Fibroblast of lung (primary cell): Measurements from ENCODE around the gene PGLYRP4. TPM values are rescaled to one million over a fixed set of nuclear protein-coding genes. Genes with fewer than 3 reads are reported as not detected.

ENCODE experiments used
- DNase-seq, 2 donors: peaks; one replicate each; pipeline versions ENCODE4 v3.0.0 to v3.0.0-alpha.2; 2010; ENCODE audit warnings: low read depth in 2 of 2
- H2AFZ ChIP-seq: 2 replicates; pipeline ENCODE4 v1.5.1; 2012; ENCODE audit warnings: low read length, control low read depth, inconsistent platforms
- H3K27ac ChIP-seq: 2 replicates; pipeline ENCODE4 v1.5.1; 2011; ENCODE audit warnings: low read length, control low read depth; ENCODE audit not compliant: insufficient read depth
- H3K27me3 ChIP-seq: 2 replicates; pipeline ENCODE4 v1.5.1; 2011; ENCODE audit warnings: mild to moderate bottlenecking, low read length; ENCODE audit not compliant: control insufficient read depth, insufficient read depth
- H3K36me3 ChIP-seq: 2 replicates; pipeline ENCODE4 v1.5.1; 2011; ENCODE audit warnings: low read length; ENCODE audit not compliant: control insufficient read depth, insufficient read depth
- H3K4me1 ChIP-seq: 2 replicates; pipeline ENCODE4 v1.5.1; 2011; ENCODE audit warnings: low read length; ENCODE audit not compliant: control insufficient read depth, insufficient read depth; ENCODE audit errors: extremely low read depth
- H3K4me2 ChIP-seq: 2 replicates; pipeline ENCODE4 v1.5.1; 2011; ENCODE audit warnings: low read length, control low read depth; ENCODE audit not compliant: insufficient read depth; ENCODE audit errors: extremely low read depth
- H3K4me3 ChIP-seq, 4 experiments: fragments of 200-600 bp in 1 of 4; sonication (generic) in 1 of 4; replicated peaks in 1 of 4; 2 replicates each; pipeline ENCODE4 v1.5.1; 2011 to 2016; ENCODE audit warnings: low read length in 4 of 4, low read depth in 3 of 4, mild to moderate bottlenecking in 3 of 4, control low read depth in 2 of 4, inconsistent platforms in 1 of 4, mixed read lengths in 1 of 4; ENCODE audit not compliant: insufficient read depth in 1 of 4; ENCODE audit errors: control extremely low read depth in 1 of 4
- H3K79me2 ChIP-seq: 2 replicates; pipeline ENCODE4 v1.5.1; 2012; ENCODE audit warnings: mild to moderate bottlenecking, low read length, inconsistent platforms; ENCODE audit not compliant: control insufficient read depth, insufficient read depth
- H3K9ac ChIP-seq: 2 replicates; pipeline ENCODE4 v1.5.1; 2011; ENCODE audit warnings: mild to moderate bottlenecking, low read length, control low read depth; ENCODE audit not compliant: insufficient read depth
- H3K9me3 ChIP-seq: 2 replicates; pipeline ENCODE4 v1.5.1; 2012; ENCODE audit warnings: low read depth, low read length; ENCODE audit not compliant: control insufficient read depth, insufficient read depth
- H4K20me1 ChIP-seq: 2 replicates; pipeline ENCODE4 v1.5.1; 2011; ENCODE audit warnings: low read length; ENCODE audit not compliant: control insufficient read depth, insufficient read depth; ENCODE audit errors: extremely low read depth
- EZH2 ChIP-seq: IDR thresholded peaks from 2 replicates; pipeline ENCODE4 v1.5.1; 2012; ENCODE audit warnings: low read length, control low read depth, mild to moderate bottlenecking; ENCODE audit errors: missing control alignments
- polyA plus RNA-seq, 2 donors: library from polyadenylated mRNA; depleted of rRNA in 1 of 2; stranded (reverse) in 1 of 2; unstranded in 1 of 2; fragments of >200 nt; gene quantifications; 2 replicates each; pipeline ENCODE4 v1.2.1, GENCODE V29; 2011 to 2012; ENCODE audit warnings: missing spikeins in 1 of 2
- total RNA-seq: library from RNA; depleted of rRNA; stranded (reverse); fragments of >200 nt; gene quantifications from 2 replicates; pipeline ENCODE4 v1.2.1, GENCODE V29; 2014
- TF ChIP-seq, protein P1 (sequence below), 2 donors: IDR thresholded peaks in 1 of 2; conservative IDR thresholded peaks in 1 of 2; 1 replicate in 1 of 2; 2 replicates in 1 of 2; pipeline ENCODE4 v1.5.1; 2011 to 2012; ENCODE audit warnings: low read length in 2 of 2, control low read depth in 1 of 2, inconsistent platforms in 1 of 2, low read depth in 1 of 2, mild to moderate bottlenecking in 1 of 2

Gene PGLYRP4
- total and polyA plus RNA-seq, 2 donors (not counting 1 experiment from before 2014, with no cell fraction given): not detected

DNA sequence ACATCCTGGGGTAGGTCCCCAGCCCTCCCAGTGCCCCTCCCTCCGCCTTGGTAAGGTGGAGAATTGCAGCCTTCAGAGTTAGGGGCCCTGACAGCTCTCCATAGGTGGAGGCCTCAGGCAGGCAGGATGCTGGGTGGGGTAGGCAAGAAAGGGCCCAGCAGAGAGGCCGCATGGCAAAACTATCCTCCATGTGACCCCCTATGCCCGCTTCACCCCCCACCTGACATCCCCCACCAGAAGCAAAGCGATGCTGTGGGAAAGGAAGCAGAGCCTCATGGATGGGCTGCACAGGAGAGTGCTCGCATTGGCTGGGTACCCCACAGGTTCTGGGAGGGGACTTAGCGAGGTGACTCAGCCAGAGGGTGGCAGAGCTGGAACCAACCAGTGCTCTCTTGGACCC lies 10.6 kb upstream of the PGLYRP4 start:
- TF ChIP-seq, protein P1, sequence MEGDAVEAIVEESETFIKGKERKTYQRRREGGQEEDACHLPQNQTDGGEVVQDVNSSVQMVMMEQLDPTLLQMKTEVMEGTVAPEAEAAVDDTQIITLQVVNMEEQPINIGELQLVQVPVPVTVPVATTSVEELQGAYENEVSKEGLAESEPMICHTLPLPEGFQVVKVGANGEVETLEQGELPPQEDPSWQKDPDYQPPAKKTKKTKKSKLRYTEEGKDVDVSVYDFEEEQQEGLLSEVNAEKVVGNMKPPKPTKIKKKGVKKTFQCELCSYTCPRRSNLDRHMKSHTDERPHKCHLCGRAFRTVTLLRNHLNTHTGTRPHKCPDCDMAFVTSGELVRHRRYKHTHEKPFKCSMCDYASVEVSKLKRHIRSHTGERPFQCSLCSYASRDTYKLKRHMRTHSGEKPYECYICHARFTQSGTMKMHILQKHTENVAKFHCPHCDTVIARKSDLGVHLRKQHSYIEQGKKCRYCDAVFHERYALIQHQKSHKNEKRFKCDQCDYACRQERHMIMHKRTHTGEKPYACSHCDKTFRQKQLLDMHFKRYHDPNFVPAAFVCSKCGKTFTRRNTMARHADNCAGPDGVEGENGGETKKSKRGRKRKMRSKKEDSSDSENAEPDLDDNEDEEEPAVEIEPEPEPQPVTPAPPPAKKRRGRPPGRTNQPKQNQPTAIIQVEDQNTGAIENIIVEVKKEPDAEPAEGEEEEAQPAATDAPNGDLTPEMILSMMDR (conservative IDR thresholded peaks at IDR 0.05 in 1 of 2, IDR thresholded peaks at IDR 0.05 in 1 of 2; ENCODE audit: low read depth in 1 of 2, low read length in 2 of 2): no peak
- no peak for TF ChIP-seq EZH2

DNA sequence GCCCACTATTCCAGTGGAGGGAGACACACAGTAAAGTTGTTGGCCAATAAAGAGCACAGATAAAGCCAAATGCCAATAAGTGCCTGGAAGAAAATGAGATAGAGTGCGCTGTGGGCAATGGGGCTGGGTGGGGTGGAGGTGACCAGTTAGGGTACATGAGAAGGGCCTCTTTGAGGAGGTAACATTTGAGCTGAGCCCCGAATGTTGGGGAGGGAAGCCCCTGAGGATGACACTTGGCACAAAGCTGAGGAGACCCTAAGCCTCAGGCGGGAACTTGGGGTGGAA lies 10.0 kb upstream of the PGLYRP4 start:
- peaks cover 2% of the 10 kb centered on the region for H3K27me3 ChIP-seq
- DNase-seq: no peak

More for the DNA sequence above, 10.6 kb upstream of the PGLYRP4 start:
- Histone ChIP-seq H3K36me3 (no peaks in the 10 kb centered on the region), H3K27me3 (peaks cover 2% of the 10 kb centered on the region), H3K9ac (no peak overlapping the region), H3K4me2 (no peak overlapping the region), H3K4me3 (no peak overlapping the region), H3K4me1 (no peaks in the 10 kb centered on the region), H2AFZ (no peak overlapping the region), H3K79me2 (no peaks in the 10 kb centered on the region), H3K9me3 (no peaks in the 10 kb centered on the region), H4K20me1 (no peaks in the 10 kb centered on the region), H3K27ac (no peak overlapping the region)
- DNase-seq: no peak

DNA sequence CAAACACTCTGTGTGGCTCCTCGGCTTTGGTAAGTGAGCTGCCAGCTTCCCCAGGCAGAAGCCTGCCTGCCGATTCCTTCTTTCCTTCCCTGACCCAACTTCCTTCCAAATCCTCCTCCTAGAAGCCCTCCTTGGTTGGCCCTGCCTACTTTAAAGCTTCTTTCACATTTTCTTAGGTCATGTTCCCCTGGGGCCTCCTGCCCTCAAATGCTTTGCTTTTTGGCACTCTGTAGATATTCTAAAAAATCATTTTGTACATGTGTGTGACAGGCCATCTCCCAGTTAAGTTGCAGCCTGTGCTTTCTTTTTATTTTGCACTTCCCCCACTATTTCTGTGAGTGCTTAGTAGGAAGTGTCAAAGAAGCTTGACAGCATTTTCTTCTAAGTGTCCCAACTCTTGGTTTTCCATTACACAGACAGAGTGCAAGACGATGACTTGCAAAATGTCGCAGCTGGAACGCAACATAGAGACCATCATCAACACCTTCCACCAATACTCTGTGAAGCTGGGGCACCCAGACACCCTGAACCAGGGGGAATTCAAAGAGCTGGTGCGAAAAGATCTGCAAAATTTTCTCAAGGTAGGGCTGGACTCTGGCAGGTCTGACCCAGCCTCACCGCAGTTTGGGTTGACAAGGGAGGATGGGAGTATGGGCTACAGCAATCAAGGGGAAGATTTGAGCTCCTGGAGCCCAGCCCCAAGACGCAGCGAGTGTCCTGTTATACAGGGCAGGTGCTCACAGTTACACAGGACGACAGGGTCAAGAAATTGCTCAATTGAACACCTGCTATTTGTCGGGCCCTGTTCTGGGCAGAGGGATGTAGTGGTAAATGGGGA lies 9.4 kb upstream of the PGLYRP4 start, which contains the start of gene S100A9:
S100A9 (plus strand) TSS at position 2 of the 838 bp plus-strand sequence; CDS start at position 432, 430 bp downstream.
- H3K27me3 ChIP-seq: peaks cover 2% of the 10 kb centered on the region
- no peaks in the 10 kb centered on the region for H4K20me1 ChIP-seq
- no peak within 1 kb of the TSS for H3K27ac ChIP-seq
- no peak within 1 kb of the TSS for H3K9ac ChIP-seq
- no peaks in the 10 kb centered on the region for H3K9me3 ChIP-seq
- no peak within 1 kb of the TSS for H3K4me2 ChIP-seq
- no peak within 1 kb of the TSS for H3K4me3 ChIP-seq
- H2AFZ ChIP-seq: no peak within 1 kb of the TSS
- no peaks in the 10 kb centered on the region for H3K4me1 ChIP-seq
- DNase-seq: no peak
- no peaks in the 10 kb centered on the region for H3K79me2 ChIP-seq
- H3K36me3 ChIP-seq: no peaks in the 10 kb centered on the region
- TF ChIP-seq, protein P1 (conservative IDR thresholded peaks at IDR 0.05 in 1 of 2, IDR thresholded peaks at IDR 0.05 in 1 of 2; ENCODE audit: low read depth in 1 of 2, low read length in 2 of 2): no peak
- no peak for TF ChIP-seq EZH2

More for the DNA sequence above, 10.0 kb upstream of the PGLYRP4 start:
- no peaks in the 10 kb centered on the region for H4K20me1 ChIP-seq
- H3K79me2 ChIP-seq: no peaks in the 10 kb centered on the region
- no peaks in the 10 kb centered on the region for H3K9me3 ChIP-seq
- no peaks in the 10 kb centered on the region for H3K36me3 ChIP-seq
- no peak for TF ChIP-seq EZH2
- TF ChIP-seq, protein P1 (conservative IDR thresholded peaks at IDR 0.05 in 1 of 2, IDR thresholded peaks at IDR 0.05 in 1 of 2; ENCODE audit: low read depth in 1 of 2, low read length in 2 of 2): no peak
- no peak overlapping the region for H3K27ac ChIP-seq
- H3K4me1 ChIP-seq: no peaks in the 10 kb centered on the region
- H3K9ac ChIP-seq: no peak overlapping the region
- no peak overlapping the region for H3K4me2 ChIP-seq
- no peak overlapping the region for H3K4me3 ChIP-seq
- no peak overlapping the region for H2AFZ ChIP-seq
